ENCODE results near the gene MISP. TPM values are rescaled to one million over a fixed set of nuclear protein-coding genes. Genes with fewer than 3 reads are reported as not detected.

The MISP gene
- total and polyA plus RNA-seq, 2 experiments from 2014 or later, result 0.27 to 0.28 TPM

DNA sequence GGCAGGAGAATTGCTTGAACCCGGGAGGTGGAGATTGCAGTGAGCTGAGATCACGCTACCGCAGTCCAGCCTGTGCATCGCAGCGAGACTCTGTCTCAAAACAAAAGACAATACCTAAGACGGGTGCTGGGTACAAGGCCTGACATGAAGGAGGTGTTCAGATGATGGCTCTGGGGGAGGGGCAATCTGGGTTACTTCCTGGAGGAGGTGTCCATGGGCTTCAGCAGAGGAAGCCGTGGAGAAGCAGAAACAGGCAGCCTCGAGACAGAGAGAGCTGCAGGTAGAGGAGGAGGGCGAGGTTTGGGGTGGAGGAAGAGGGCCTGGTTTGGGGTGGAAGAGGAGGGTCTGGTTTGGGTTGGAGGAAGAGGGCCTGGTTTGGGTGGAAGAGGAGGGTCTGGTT, 3.6 kb downstream of the MISP start (continued):
- no peak for TF ChIP-seq CREB1 (CRISPR knock-in tag; IDR thresholded peaks at IDR 0.05; ENCODE audit: low read depth)

DNA sequence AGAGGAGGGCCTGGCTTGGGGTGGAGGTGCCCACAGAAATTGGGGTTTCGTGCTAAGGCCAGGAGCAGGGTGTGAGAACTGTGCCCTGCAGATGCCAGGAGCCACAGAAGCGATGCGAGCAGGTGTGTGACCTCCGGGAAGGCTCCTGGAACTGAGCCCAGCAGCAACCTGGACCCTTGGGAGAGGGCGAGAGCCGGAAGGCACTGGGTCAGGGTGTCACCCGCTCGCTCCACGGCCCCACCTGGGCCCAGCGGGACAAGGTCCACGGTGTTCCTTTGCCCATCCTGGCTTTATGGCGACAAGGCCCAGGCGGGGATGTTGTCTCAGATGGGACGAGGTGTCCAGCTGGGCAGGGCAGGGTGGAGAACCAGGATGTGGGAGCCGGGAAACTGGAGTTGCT, 4.2 kb downstream of the MISP start:
- H3K36me3 Mint-ChIP-seq (ENCODE audit: low read depth), result peaks cover 4% of the 10 kb centered on the region; the same call in 2 of the 3 replicates
- Histone ChIP-seq H3K79me2 (replicated peaks; ENCODE audit: insufficient read depth) (no peaks in the 10 kb centered on the region), H3K27ac (ENCODE audit: low read depth) (no peak overlapping the region), H3F3A (replicated peaks; ENCODE audit: low read depth) (0 out of 2 replicates have a peak, but pooled peaks cover 7% of the 10 kb centered on the region), H3K27me3 (ENCODE audit: insufficient read depth) (no peaks in the 10 kb centered on the region), H3K4me1 (ENCODE audit: insufficient read depth) (no peaks in the 10 kb centered on the region), H3K4me2 (no peak overlapping the region), H3K36me3 (ENCODE audit: insufficient read depth) (no peaks in the 10 kb centered on the region), H3K9me2 (ENCODE audit: insufficient read depth) (no peaks in the 10 kb centered on the region), H3K4me3 (no peak overlapping the region), H2AFZ (no peak overlapping the region), H4K20me1 (replicated peaks; ENCODE audit: insufficient read depth) (no peaks in the 10 kb centered on the region)
- TF ChIP-seq POLR2AphosphoS5 (IDR thresholded peaks at IDR 0.05; ENCODE audit: low read depth), result no peak
- H3K27me3 Mint-ChIP-seq (ENCODE audit: insufficient read depth, low read depth, poor library complexity), result peaks cover 6% of the 10 kb centered on the region
- no peaks in the 10 kb centered on the region; the same call in 2 of the 3 replicates for H3K4me1 Mint-ChIP-seq
- peaks cover 28% of the 10 kb centered on the region for H3K9me3 Mint-ChIP-seq
- no peak overlapping the region for H3K27ac Mint-ChIP-seq
- DNase-seq (ENCODE audit: low spot score) (no peak), ATAC-seq (no peak)
- no peak overlapping the region for H3K4me3 Mint-ChIP-seq

DNA sequence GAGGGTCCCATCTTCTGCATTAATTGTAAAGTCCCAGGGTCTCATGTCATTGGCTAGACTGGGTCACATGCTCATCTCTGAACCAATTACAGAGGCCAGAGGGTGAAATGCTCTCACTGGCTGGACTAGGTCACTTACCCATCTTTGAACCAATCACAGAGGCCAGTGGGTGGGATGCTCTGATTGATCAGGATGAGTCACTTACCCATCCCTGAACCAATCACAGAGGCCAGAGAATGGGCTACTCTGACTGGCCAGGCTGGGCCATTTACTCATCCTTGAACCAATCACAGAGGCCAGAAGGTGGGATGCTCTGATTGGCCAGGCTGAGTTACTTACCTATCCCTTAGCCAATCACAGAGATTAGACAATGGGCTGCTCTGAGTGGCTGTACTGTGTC, 5.3 kb downstream of the MISP start:
- Histone ChIP-seq H3K27me3 (ENCODE audit: insufficient read depth) (no peaks in the 10 kb centered on the region), H3K27ac (ENCODE audit: low read depth) (no peak overlapping the region), H3K9me2 (ENCODE audit: insufficient read depth) (no peaks in the 10 kb centered on the region), H4K20me1 (replicated peaks; ENCODE audit: insufficient read depth) (no peaks in the 10 kb centered on the region), H3F3A (replicated peaks; ENCODE audit: low read depth) (0 out of 2 replicates have a peak, but pooled peaks cover 7% of the 10 kb centered on the region), H3K4me2 (no peak overlapping the region), H3K79me2 (replicated peaks; ENCODE audit: insufficient read depth) (no peaks in the 10 kb centered on the region), H3K4me3 (no peak overlapping the region), H3K36me3 (ENCODE audit: insufficient read depth) (no peaks in the 10 kb centered on the region), H2AFZ (no peak overlapping the region), H3K4me1 (ENCODE audit: insufficient read depth) (no peaks in the 10 kb centered on the region)
- TF ChIP-seq ZNF114 (CRISPR knock-in tag; IDR thresholded peaks at IDR 0.05) (no peak), STAT1 (IDR thresholded peaks at IDR 0.05; ENCODE audit: unreplicated experiment) (no peak)
- ATAC-seq (peak; percentile 38), DNase-seq (ENCODE audit: low spot score) (peak; percentile 54)
- no peaks in the 10 kb centered on the region; the same call in 2 of the 3 replicates for H3K4me1 Mint-ChIP-seq
- peaks cover 28% of the 10 kb centered on the region for H3K9me3 Mint-ChIP-seq
- no peak overlapping the region for H3K27ac Mint-ChIP-seq
- no peak overlapping the region for H3K4me3 Mint-ChIP-seq
- peaks cover 6% of the 10 kb centered on the region for H3K27me3 Mint-ChIP-seq (ENCODE audit: insufficient read depth, low read depth, poor library complexity)
- H3K36me3 Mint-ChIP-seq (ENCODE audit: low read depth), result peaks cover 4% of the 10 kb centered on the region; the same call in 2 of the 3 replicates

DNA sequence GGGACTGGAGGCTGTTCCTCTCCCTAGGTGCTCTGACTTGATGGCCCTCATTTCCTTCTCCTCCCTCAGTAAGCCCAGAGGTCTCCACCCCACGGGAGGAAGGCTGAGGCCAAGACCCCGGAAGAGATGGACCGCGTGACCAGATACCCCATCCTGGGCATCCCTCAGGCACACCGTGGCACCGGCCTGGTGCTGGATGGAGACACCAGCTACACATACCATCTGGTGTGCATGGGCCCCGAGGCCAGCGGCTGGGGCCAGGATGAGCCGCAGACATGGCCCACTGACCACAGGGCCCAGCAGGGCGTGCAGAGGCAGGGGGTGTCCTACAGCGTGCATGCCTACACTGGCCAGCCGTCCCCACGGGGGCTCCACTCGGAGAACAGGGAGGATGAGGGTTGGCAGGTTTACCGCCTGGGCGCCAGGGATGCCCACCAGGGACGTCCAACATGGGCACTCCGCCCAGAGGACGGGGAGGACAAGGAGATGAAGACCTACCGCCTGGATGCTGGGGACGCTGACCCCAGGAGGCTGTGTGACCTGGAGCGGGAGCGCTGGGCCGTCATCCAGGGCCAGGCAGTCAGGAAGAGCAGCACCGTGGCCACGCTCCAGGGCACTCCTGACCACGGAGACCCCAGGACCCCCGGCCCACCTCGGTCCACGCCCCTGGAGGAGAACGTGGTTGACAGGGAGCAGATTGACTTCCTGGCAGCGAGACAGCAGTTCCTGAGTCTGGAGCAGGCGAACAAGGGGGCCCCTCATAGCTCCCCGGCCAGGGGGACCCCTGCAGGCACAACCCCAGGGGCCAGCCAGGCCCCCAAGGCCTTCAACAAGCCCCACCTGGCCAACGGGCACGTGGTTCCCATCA, 6.1 kb downstream of the MISP start:
- Mint-ChIP-seq H3K27me3 (ENCODE audit: insufficient read depth, low read depth, poor library complexity) (peaks cover 8% of the 10 kb centered on the region), H3K4me3 (no peak overlapping the region), H3K36me3 (ENCODE audit: low read depth) (peaks cover 4% of the 10 kb centered on the region; the same call in 2 of the 3 replicates), H3K27ac (no peak overlapping the region), H3K4me1 (no peaks in the 10 kb centered on the region; the same call in 2 of the 3 replicates), H3K9me3 (peaks cover 32% of the 10 kb centered on the region)
- Histone ChIP-seq H3K4me2 (no peak overlapping the region), H3K9me2 (ENCODE audit: insufficient read depth) (no peaks in the 10 kb centered on the region), H3K27ac (ENCODE audit: low read depth) (no peak overlapping the region), H3K27me3 (ENCODE audit: insufficient read depth) (no peaks in the 10 kb centered on the region), H3K79me2 (replicated peaks; ENCODE audit: insufficient read depth) (no peaks in the 10 kb centered on the region), H2AFZ (no peak overlapping the region), H4K20me1 (replicated peaks; ENCODE audit: insufficient read depth) (no peaks in the 10 kb centered on the region), H3F3A (replicated peaks; ENCODE audit: low read depth) (0 out of 2 replicates have a peak, but pooled peaks cover 7% of the 10 kb centered on the region), H3K36me3 (ENCODE audit: insufficient read depth) (no peaks in the 10 kb centered on the region), H3K4me1 (ENCODE audit: insufficient read depth) (no peaks in the 10 kb centered on the region), H3K4me3 (no peak overlapping the region)
- ATAC-seq (no peak), DNase-seq (ENCODE audit: low spot score) (no peak)
- TF ChIP-seq ZNF114 (CRISPR knock-in tag; IDR thresholded peaks at IDR 0.05) (no peak), POLR2AphosphoS5 (IDR thresholded peaks at IDR 0.05; ENCODE audit: low read depth) (no peak), STAT1 (IDR thresholded peaks at IDR 0.05; ENCODE audit: unreplicated experiment) (no peak), ZNF331 (CRISPR knock-in tag; IDR thresholded peaks at IDR 0.05; ENCODE audit: low read depth) (no peak), JUNB (IDR thresholded peaks at IDR 0.05; ENCODE audit: unreplicated experiment) (no peak)
- TF ChIP-seq, protein P1, sequence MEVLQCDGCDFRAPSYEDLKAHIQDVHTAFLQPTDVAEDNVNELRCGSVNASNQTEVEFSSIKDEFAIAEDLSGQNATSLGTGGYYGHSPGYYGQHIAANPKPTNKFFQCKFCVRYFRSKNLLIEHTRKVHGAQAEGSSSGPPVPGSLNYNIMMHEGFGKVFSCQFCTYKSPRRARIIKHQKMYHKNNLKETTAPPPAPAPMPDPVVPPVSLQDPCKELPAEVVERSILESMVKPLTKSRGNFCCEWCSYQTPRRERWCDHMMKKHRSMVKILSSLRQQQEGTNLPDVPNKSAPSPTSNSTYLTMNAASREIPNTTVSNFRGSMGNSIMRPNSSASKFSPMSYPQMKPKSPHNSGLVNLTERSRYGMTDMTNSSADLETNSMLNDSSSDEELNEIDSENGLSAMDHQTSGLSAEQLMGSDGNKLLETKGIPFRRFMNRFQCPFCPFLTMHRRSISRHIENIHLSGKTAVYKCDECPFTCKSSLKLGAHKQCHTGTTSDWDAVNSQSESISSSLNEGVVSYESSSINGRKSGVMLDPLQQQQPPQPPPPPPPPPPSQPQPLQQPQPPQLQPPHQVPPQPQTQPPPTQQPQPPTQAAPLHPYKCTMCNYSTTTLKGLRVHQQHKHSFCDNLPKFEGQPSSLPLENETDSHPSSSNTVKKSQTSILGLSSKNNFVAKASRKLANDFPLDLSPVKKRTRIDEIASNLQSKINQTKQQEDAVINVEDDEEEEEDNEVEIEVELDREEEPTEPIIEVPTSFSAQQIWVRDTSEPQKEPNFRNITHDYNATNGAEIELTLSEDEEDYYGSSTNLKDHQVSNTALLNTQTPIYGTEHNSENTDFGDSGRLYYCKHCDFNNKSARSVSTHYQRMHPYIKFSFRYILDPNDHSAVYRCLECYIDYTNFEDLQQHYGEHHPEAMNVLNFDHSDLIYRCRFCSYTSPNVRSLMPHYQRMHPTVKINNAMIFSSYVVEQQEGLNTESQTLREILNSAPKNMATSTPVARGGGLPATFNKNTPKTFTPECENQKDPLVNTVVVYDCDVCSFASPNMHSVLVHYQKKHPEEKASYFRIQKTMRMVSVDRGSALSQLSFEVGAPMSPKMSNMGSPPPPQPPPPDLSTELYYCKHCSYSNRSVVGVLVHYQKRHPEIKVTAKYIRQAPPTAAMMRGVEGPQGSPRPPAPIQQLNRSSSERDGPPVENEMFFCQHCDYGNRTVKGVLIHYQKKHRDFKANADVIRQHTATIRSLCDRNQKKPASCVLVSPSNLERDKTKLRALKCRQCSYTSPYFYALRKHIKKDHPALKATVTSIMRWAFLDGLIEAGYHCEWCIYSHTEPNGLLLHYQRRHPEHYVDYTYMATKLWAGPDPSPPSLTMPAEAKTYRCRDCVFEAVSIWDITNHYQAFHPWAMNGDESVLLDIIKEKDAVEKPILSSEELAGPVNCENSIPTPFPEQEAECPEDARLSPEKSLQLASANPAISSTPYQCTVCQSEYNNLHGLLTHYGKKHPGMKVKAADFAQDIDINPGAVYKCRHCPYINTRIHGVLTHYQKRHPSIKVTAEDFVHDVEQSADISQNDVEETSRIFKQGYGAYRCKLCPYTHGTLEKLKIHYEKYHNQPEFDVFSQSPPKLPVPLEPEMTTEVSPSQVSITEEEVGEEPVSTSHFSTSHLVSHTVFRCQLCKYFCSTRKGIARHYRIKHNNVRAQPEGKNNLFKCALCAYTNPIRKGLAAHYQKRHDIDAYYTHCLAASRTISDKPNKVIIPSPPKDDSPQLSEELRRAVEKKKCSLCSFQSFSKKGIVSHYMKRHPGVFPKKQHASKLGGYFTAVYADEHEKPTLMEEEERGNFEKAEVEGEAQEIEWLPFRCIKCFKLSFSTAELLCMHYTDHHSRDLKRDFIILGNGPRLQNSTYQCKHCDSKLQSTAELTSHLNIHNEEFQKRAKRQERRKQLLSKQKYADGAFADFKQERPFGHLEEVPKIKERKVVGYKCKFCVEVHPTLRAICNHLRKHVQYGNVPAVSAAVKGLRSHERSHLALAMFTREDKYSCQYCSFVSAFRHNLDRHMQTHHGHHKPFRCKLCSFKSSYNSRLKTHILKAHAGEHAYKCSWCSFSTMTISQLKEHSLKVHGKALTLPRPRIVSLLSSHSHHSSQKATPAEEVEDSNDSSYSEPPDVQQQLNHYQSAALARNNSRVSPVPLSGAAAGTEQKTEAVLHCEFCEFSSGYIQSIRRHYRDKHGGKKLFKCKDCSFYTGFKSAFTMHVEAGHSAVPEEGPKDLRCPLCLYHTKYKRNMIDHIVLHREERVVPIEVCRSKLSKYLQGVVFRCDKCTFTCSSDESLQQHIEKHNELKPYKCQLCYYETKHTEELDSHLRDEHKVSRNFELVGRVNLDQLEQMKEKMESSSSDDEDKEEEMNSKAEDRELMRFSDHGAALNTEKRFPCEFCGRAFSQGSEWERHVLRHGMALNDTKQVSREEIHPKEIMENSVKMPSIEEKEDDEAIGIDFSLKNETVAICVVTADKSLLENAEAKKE (CRISPR knock-in tag; IDR thresholded peaks at IDR 0.05), result no peak
